B cell (primary cell): Measurements from ENCODE around the gene KRTAP10-1. TPM values are rescaled to one million over a fixed set of nuclear protein-coding genes. Genes with fewer than 3 reads are reported as not detected.

Experiments used
- ATAC-seq: fragments of 200-7000 bp; cut with Tn5 transposase; one replicate; pipeline ENCODE4 v1.10.0; 2021; ENCODE audit warnings: low read depth, mild to moderate bottlenecking, moderate number of reproducible peaks, moderate library complexity
- CTCF ChIA-PET: fragments of 350-600 bp; sonication (Branson Sonifier 250); formaldehyde crosslinking; loops from one replicate; lab custom pipeline; 2021; ENCODE audit warnings: antibody characterized with exemption, inconsistent platforms; lab: Charles Lee
- POLR2A ChIA-PET: fragments of 350-600 bp; sonication (Branson Sonifier 250); formaldehyde crosslinking; loops from one replicate; lab custom pipeline; 2021; ENCODE audit warnings: antibody characterized with exemption; lab: Charles Lee
- DNase-seq: peaks from one replicate; pipeline ENCODE4 v3.0.0; 2013
- H2AFZ ChIP-seq: 2 replicates; pipeline ENCODE4 v1.6.1; 2012; ENCODE audit warnings: mild to moderate bottlenecking, low read depth, low read length; ENCODE audit not compliant: insufficient read depth, poor library complexity, severe bottlenecking
- H3K27ac ChIP-seq, 2 donors: 1 replicate in 1 of 2; 2 replicates in 1 of 2; pipeline ENCODE4 v1.5.1; 2012 to 2013; ENCODE audit warnings: low read length in 2 of 2, mild to moderate bottlenecking in 2 of 2, moderate library complexity in 1 of 2
- H3K27me3 ChIP-seq, 4 experiments: fragments of 200-600 bp in 1 of 4; sonication (generic) in 1 of 4; replicated peaks in 1 of 4; 1 replicate in 2 of 4; 2 replicates in 2 of 4; pipeline versions ENCODE4 v1.6.1 to v1.7.0; 2013 to 2016; ENCODE audit warnings: low read length in 3 of 4, mild to moderate bottlenecking in 2 of 4, mixed read lengths in 1 of 4, moderate library complexity in 1 of 4; ENCODE audit not compliant: insufficient read depth in 4 of 4, control insufficient read depth in 3 of 4; ENCODE audit errors: control extremely low read depth in 1 of 4
- H3K36me3 ChIP-seq, 2 experiments: replicated peaks in 1 of 2; 1 replicate in 1 of 2; 2 replicates in 1 of 2; pipeline versions ENCODE4 v1.6.1 to v1.7.1; 2013; ENCODE audit warnings: low read length in 1 of 2; ENCODE audit not compliant: insufficient read depth in 2 of 2, control insufficient read depth in 1 of 2; ENCODE audit errors: control extremely low read depth in 1 of 2, extremely low read depth in 1 of 2
- H3K4me1 ChIP-seq, 2 donors: fragments of 200-600 bp in 1 of 2; sonication (generic) in 1 of 2; 1 replicate in 1 of 2; 2 replicates in 1 of 2; pipeline versions ENCODE4 v1.5.1 to v1.6.1; 2013 to 2017; ENCODE audit warnings: low read length in 2 of 2; ENCODE audit not compliant: control insufficient read depth in 2 of 2, insufficient read depth in 2 of 2
- H3K4me2 ChIP-seq: replicated peaks from 2 replicates; pipeline ENCODE3; 2012; ENCODE audit warnings: mild to moderate bottlenecking, low read depth, low read length; ENCODE audit not compliant: poor library complexity, severe bottlenecking
- H3K4me3 ChIP-seq, 5 experiments: fragments of 200-600 bp in 1 of 5; sonication (generic) in 1 of 5; 1 replicate in 3 of 5; 2 replicates in 2 of 5; pipeline versions ENCODE4 v1.5.1 to v1.7.0; 2011 to 2016; ENCODE audit warnings: low read length in 4 of 5, mild to moderate bottlenecking in 4 of 5, low read depth in 2 of 5, control low read depth in 1 of 5, moderate library complexity in 1 of 5; ENCODE audit not compliant: insufficient read depth in 1 of 5; ENCODE audit errors: control extremely low read depth in 1 of 5, extremely low read depth in 1 of 5
- H3K79me2 ChIP-seq: fragments of 200-600 bp; sonication (generic); one replicate; pipeline ENCODE4 v1.6.0; 2016; ENCODE audit warnings: low read length; ENCODE audit not compliant: control insufficient read depth, insufficient read depth
- H3K9ac ChIP-seq: fragments of 200-600 bp; sonication (generic); 2 replicates; pipeline ENCODE4 v1.6.1; 2017; ENCODE audit warnings: mild to moderate bottlenecking, low read length, moderate library complexity
- H3K9me3 ChIP-seq, 3 donors: one replicate each; pipeline versions ENCODE4 v1.6.1 to v1.7.1; 2013; ENCODE audit warnings: low read length in 2 of 3; ENCODE audit not compliant: control insufficient read depth in 2 of 3, insufficient read depth in 1 of 3; ENCODE audit errors: control extremely low read depth in 1 of 3
- H4K20me1 ChIP-seq: 2 replicates; pipeline ENCODE4 v1.6.0; 2012; ENCODE audit warnings: mild to moderate bottlenecking, low read length; ENCODE audit not compliant: insufficient read depth, control insufficient read depth, poor library complexity, severe bottlenecking
- H3K27ac Mint-ChIP-seq: one replicate; pipeline ENCODE4 v1.8.0; 2021; ENCODE audit warnings: mixed read lengths
- H3K27me3 Mint-ChIP-seq: one replicate; pipeline ENCODE4 v1.8.0; 2021; ENCODE audit warnings: mixed read lengths
- H3K4me1 Mint-ChIP-seq: one replicate; pipeline ENCODE4 v1.8.0; 2021; ENCODE audit warnings: mixed read lengths
- H3K4me3 Mint-ChIP-seq: one replicate; pipeline ENCODE4 v1.8.0; 2021; ENCODE audit warnings: mixed read lengths
- H3K9me3 Mint-ChIP-seq: one replicate; pipeline ENCODE4 v1.8.0; 2022; ENCODE audit warnings: mixed read lengths; ENCODE audit not compliant: insufficient read depth
- CTCF ChIP-seq: fragments of 200-600 bp; IDR thresholded peaks from one replicate; pipeline ENCODE4 v1.8.0; 2022; ENCODE audit warnings: antibody characterized with exemption, mild to moderate bottlenecking
- EZH2 ChIP-seq: IDR thresholded peaks from 2 replicates; pipeline ENCODE4 v1.6.1; 2012; ENCODE audit warnings: borderline replicate concordance, low read depth, mild to moderate bottlenecking, moderate library complexity, low read length; ENCODE audit not compliant: insufficient read depth, poor library complexity, severe bottlenecking
- WGBS: methylation state at CpG from one replicate; pipeline ENCODE4 v1.1.5; 2013; ENCODE audit warnings: missing lambda C conversion rate; ENCODE audit not compliant: insufficient coverage; 5-methylcytosine and 5-hydroxymethylcytosine counted together
- intact Hi-C: fragments of 100-400 bp; cut with micrococcal nuclease; formaldehyde crosslinking; loops from one replicate; pipeline ENCODE4 v1.10.0; 2022
- polyA minus RNA-seq: library from RNA; depleted of rRNA, polyadenylated mRNA; stranded (reverse); fragments of >200 nt; gene quantifications from 2 replicates; pipeline ENCODE4 v1.2.3, GENCODE V29; 2012
- polyA plus RNA-seq: library from polyadenylated mRNA; depleted of rRNA; stranded (reverse); fragments of >200 nt; gene quantifications from 2 replicates; pipeline ENCODE4 v1.2.3, GENCODE V29; 2012
- total RNA-seq, 2 donors: library from RNA; stranded (reverse); fragments of 120-200 nt in 1 of 2; gene quantifications; 1 replicate in 1 of 2; 2 replicates in 1 of 2; pipeline versions ENCODE4 v1.2.3 to v1.2.4, GENCODE V29; 2013 to 2022

KRTAP10-1 gene
- not detected in 2 replicates for total RNA-seq
- total RNA-seq (2013), result not detected
- not detected in 2 replicates for polyA plus RNA-seq
- polyA minus RNA-seq, result not detected in 2 replicates

GRCh38 chr21:44539991-44540666 lies at the start of gene KRTAP10-1:
Gene KRTAP10-1, minus strand, starts transcription at chr21:44540195. Its CDS starts 45 bp downstream, at chr21:44540150.
- Mint-ChIP-seq H3K27ac (no peak within 1 kb of the TSS), H3K4me3 (no peak within 1 kb of the TSS), H3K9me3 (no peaks in the 10 kb centered on the region), H3K4me1 (no peaks in the 10 kb centered on the region), H3K27me3 (peaks cover 19% of the 10 kb centered on the region)
- ChIA-PET CTCF (no interaction called here), POLR2A (no interaction called here)
- Histone ChIP-seq H3K4me2 (no peak within 1 kb of the TSS), H3K27ac (no peak within 1 kb of the TSS), H3K27me3 (peaks cover 0 to 2% (median 0%) of the 10 kb centered on the region in 4 experiments), H3K9ac (no peak within 1 kb of the TSS), H4K20me1 (no peaks in the 10 kb centered on the region), H3K4me1 (no peaks in the 10 kb centered on the region), H2AFZ (no peak within 1 kb of the TSS), H3K36me3 (no peaks in the 10 kb centered on the region), H3K9me3 (peaks cover 1 to 16% (median 3%) of the 10 kb centered on the region in 3 donors), H3K4me3 (no peak within 1 kb of the TSS), H3K79me2 (no peaks in the 10 kb centered on the region)
- intact Hi-C loops, result no loop called here
- no peak for TF ChIP-seq EZH2
- no peak for TF ChIP-seq CTCF
- ATAC-seq (no peak), DNase-seq (no peak)
- 85% methylated on average over 21 of the region's 21 CpGs for WGBS

- H3K27me3 ChIP-seq, result peaks cover 0 to 17% (median 3%) of the 10 kb centered on the region in 4 experiments
- H4K20me1 ChIP-seq, result no peaks in the 10 kb centered on the region
- no peak overlapping the region for H3K4me3 ChIP-seq
- H3K36me3 ChIP-seq, result no peaks in the 10 kb centered on the region
- Mint-ChIP-seq H3K9me3 (peaks cover 2% of the 10 kb centered on the region), H3K4me1 (no peaks in the 10 kb centered on the region), H3K27me3 (peaks cover 48% of the 10 kb centered on the region), H3K27ac (no peak overlapping the region), H3K4me3 (no peak overlapping the region)
- H3K9me3 ChIP-seq, result peaks cover 0 to 4% (median 0%) of the 10 kb centered on the region in 3 donors
- H3K27ac ChIP-seq, result no peak overlapping the region
- ChIA-PET CTCF (no interaction called here), POLR2A (no interaction called here)
- ATAC-seq, result no peak
- WGBS, result 100% methylated on average over 2 of the region's 2 CpGs
- H3K4me2 ChIP-seq, result no peak overlapping the region
- no peak for TF ChIP-seq EZH2
- no peak for TF ChIP-seq CTCF
- H3K79me2 ChIP-seq, result no peaks in the 10 kb centered on the region
- H3K9ac ChIP-seq, result no peak overlapping the region
- H3K4me1 ChIP-seq, result no peaks in the 10 kb centered on the region
- no peak overlapping the region for H2AFZ ChIP-seq
- intact Hi-C loops, result no loop called here
- no peak for DNase-seq
These were observed 49.1 kb upstream of the KRTAP10-1 start for GRCh38 chr21:44589094-44589493.
